GM12864 (cell line): ENCODE data around the gene LNPEP.

Experiments
- DNase-seq: peaks from one replicate; pipeline ENCODE4 v3.0.0-alpha.2; 2011; ENCODE audit warnings: low read depth
- H3K4me3 ChIP-seq: 2 replicates; pipeline ENCODE4 v1.5.1; 2011; ENCODE audit warnings: mild to moderate bottlenecking, low read depth, low read length, control low read depth
- TF ChIP-seq, protein P1 (sequence below): IDR thresholded peaks from 2 replicates; pipeline ENCODE4 v1.5.1; 2011; ENCODE audit warnings: low read depth, mild to moderate bottlenecking, moderate library complexity, low read length, control low read depth, inconsistent platforms; ENCODE audit errors: missing control alignments

LNPEP gene

DNA sequence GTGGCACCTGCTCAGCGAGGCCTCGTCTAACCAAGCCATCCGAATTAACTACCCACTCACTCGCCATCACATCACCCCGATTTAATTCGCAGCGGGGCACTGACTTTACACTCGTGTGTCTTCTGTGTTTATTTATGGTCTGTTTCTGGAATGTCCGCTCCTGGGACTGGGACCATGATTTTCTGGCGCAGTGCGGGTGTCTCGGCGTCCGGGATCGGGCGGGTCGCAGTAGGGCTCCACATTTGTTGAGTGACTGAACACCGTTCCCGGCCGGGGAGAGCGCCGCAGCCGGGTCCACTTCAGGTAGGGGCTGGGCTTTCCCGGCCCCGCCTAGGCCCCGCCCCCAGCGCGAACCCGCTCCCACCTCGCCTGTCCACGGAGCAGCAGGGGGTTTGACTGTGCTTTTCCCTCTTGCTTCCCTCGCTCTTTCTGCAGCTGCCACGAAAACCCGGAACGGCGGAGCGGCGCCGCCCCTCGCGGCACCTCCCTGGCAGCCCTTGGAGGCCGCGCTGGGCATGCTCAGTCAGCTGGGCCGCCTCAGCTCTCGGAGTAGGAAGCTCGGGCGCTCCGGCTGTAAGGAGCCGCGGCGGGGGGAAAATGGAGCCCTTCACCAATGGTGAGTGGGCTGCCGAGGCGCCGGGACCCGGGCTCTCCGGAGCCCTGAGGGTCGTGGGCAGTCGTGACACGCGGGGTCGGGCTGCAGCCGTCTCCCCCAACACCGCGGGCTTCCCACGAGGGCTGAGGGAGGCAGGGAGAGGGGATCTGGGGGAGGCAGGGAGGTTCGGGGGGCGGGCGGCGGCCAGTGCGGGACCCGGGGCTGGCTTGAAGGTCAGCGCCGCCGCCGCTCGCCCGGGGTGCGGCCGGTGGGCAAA is at the start of gene LNPEP:
Gene LNPEP (plus strand): TSS at position 522 of the 872 bp plus-strand sequence. CDS start 76 bp downstream, at position 598.
- DNase-seq = peak; percentile 90
- TF ChIP-seq, protein P1, sequence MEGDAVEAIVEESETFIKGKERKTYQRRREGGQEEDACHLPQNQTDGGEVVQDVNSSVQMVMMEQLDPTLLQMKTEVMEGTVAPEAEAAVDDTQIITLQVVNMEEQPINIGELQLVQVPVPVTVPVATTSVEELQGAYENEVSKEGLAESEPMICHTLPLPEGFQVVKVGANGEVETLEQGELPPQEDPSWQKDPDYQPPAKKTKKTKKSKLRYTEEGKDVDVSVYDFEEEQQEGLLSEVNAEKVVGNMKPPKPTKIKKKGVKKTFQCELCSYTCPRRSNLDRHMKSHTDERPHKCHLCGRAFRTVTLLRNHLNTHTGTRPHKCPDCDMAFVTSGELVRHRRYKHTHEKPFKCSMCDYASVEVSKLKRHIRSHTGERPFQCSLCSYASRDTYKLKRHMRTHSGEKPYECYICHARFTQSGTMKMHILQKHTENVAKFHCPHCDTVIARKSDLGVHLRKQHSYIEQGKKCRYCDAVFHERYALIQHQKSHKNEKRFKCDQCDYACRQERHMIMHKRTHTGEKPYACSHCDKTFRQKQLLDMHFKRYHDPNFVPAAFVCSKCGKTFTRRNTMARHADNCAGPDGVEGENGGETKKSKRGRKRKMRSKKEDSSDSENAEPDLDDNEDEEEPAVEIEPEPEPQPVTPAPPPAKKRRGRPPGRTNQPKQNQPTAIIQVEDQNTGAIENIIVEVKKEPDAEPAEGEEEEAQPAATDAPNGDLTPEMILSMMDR = no peak
- peak within 1 kb of the TSS; percentile 71 for H3K4me3 ChIP-seq

DNA sequence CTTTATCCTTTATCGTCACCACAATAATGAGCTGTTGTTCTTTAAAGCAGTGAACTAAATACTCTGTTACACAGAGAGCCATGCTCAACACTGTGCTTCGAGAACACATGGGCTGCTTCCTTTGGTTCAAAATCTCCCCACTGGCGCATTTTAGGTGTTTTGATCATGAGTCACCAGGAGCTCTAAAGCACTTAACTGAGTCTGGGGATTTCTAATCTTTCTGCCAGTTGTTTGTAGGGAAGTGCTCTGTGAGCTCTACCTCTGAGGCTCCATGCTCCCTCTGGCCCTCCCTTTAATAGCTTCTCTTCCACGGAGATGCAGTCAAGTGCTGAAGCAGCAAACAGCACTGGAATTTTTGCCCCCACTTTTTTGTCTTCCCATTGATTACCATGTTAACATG is 42.5 kb upstream of the LNPEP start:
- DNase-seq = no peak
- H3K4me3 ChIP-seq = no peak overlapping the region
- TF ChIP-seq, protein P1 = no peak

GRCh38 chr5:96896276-96896675 is 39.6 kb upstream of the LNPEP start:
- TF ChIP-seq, protein P1 = no peak
- H3K4me3 ChIP-seq = peak overlapping the region; percentile 18; the same call in 1 of the 2 replicates
- DNase-seq = no peak

GRCh38 chr5:96896806-96897205 is 39.1 kb upstream of the LNPEP start:
- no peak for DNase-seq
- H3K4me3 ChIP-seq = peak overlapping the region; percentile 18; the same call in 1 of the 2 replicates
- TF ChIP-seq, protein P1 = no peak

DNA sequence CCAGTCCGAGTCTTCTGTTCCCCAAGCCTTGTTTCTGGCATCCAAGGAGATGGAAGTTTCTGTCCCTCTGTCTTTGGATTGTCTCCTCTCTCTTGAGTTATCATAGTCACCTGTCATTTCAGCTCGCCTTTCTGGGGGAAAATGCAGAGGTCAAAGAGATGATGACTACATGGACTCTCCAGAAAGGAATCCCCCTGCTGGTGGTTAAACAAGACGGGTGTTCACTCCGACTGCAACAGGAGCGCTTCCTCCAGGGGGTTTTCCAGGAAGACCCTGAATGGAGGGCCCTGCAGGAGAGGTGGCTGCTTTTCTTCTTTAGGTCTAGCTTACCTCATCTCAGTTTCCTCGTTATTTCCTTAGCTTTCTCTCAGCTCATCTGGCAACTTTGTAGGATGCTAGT is 34.5 kb upstream of the LNPEP start:
- no peak overlapping the region for H3K4me3 ChIP-seq
- TF ChIP-seq, protein P1 = peak; percentile 26
- no peak for DNase-seq

GRCh38 chr5:96901841-96902240 is 34.0 kb upstream of the LNPEP start:
- TF ChIP-seq, protein P1 = no peak
- no peak overlapping the region for H3K4me3 ChIP-seq
- no peak for DNase-seq
